Heart left ventricle (tissue), 13 donors: Measurements from ENCODE around the gene ERFE.
"Not testable (repeated sequence)": the region's sequence is repeated elsewhere in the genome, so short reads cannot be mapped to it uniquely, and the experiment has no call there.

Experiments
- POLR2A ChIP-seq, 2 donors: fragments of 450-650 bp; IDR thresholded peaks; one replicate each; pipeline ENCODE4 v1.6.1; 2017; ENCODE audit warnings: antibody characterized with exemption in 2 of 2, mild to moderate bottlenecking in 2 of 2, moderate library complexity in 2 of 2
- TF ChIP-seq, protein P1 (sequence below), 12 donors: fragments of 200-600 bp; sonication (generic) in 4 of 12; IDR thresholded peaks; one replicate each; pipeline versions ENCODE4 v1.5.0 to v1.8.0; 2018 to 2022; ENCODE audit warnings: antibody characterized with exemption in 12 of 12, mild to moderate bottlenecking in 5 of 12
- donor health status: ischemic (EF 13 %, LVEDD 7.1; RV severe dilation, severe dysfunction).
- donor health status: DM: no; HTN: yes; CAD: no.
- donor health status: DM: no; HTN: no; CAD: no.
- donor health status: ischemic (EF 25% LVEDD 6.9; RV normal size, moderate dysfunction).
- donor health status: ischemic (EF 25% LVEDD 5.7; RV mildly dilated, moderate dysfunction).
- donor health status: ischemic (EF 35%, LVEDD 5.7; RV mildly dilated, moderate dysfunction).
- donor health status: nonischemic (EF 11% LVEDD 7.7; RV severe dilation, severe dysfunction).
- donor health status: DM: yes; HTN: yes; CAD: no.
- donor health status: PGD.
- donor health status: ischemic (EF 29% LVEDD 5.4; RV normal size, mild dysfunction).
- donor health status: nonischemic (EF 23%, LVEDD 6.1; RV moderate dilation, normal function).

DNA sequence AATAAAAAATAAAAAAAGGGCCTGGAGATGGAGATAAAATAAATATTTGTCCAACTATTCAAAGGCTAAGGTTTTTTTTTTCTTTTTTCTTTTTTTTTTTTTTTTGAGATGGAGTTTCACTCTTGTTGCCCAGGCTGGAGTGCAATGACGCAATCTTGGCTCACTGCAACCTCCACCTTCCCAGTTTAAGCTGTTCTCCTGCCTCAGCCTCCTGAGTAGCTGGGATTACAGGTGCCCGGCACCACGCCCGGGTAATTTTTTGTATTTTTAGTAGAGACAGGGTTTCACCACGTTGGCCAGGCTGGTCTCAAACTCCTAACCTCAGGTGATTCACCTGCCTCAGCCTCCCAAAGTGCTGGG is 12.3 kb downstream of the ERFE start:
- TF ChIP-seq, protein P1, sequence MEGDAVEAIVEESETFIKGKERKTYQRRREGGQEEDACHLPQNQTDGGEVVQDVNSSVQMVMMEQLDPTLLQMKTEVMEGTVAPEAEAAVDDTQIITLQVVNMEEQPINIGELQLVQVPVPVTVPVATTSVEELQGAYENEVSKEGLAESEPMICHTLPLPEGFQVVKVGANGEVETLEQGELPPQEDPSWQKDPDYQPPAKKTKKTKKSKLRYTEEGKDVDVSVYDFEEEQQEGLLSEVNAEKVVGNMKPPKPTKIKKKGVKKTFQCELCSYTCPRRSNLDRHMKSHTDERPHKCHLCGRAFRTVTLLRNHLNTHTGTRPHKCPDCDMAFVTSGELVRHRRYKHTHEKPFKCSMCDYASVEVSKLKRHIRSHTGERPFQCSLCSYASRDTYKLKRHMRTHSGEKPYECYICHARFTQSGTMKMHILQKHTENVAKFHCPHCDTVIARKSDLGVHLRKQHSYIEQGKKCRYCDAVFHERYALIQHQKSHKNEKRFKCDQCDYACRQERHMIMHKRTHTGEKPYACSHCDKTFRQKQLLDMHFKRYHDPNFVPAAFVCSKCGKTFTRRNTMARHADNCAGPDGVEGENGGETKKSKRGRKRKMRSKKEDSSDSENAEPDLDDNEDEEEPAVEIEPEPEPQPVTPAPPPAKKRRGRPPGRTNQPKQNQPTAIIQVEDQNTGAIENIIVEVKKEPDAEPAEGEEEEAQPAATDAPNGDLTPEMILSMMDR (IDR thresholded peaks at IDR 0.05), result not testable (repeated sequence)
- TF ChIP-seq POLR2A (IDR thresholded peaks at IDR 0.05), result not testable (repeated sequence)
